ENCODE results near the gene RTP4. TPM values are rescaled to one million over a fixed set of nuclear protein-coding genes. Genes with fewer than 3 reads are reported as not detected.

The RTP4 gene
- total and polyA plus RNA-seq, 8 donors: 3.6 to 65.3 (median 6.3) TPM; not detected in 2

GRCh38 chr3:187360596-187360995 lies 7.6 kb upstream of the RTP4 start:
- no peak for TF ChIP-seq POLR2AphosphoS5 (IDR thresholded peaks at IDR 0.05)
- TF ChIP-seq CTCF (IDR thresholded peaks at IDR 0.05): no peak
- no peak for TF ChIP-seq EP300 (IDR thresholded peaks at IDR 0.05)
- no peak for TF ChIP-seq POLR2A (IDR thresholded peaks at IDR 0.05)

GRCh38 chr3:187361835-187362234 lies 6.3 kb upstream of the RTP4 start:
- DNase-seq: peak in 1 of 2 donors; percentile 9
- Histone ChIP-seq H3K9me3 (no peaks in the 10 kb centered on the region), H3K4me3 (no peak overlapping the region), H3K36me3 (no peaks in the 10 kb centered on the region), H3K27me3 (no peaks in the 10 kb centered on the region), H3K4me1 (no peaks in the 10 kb centered on the region), H3K27ac (no peak overlapping the region)
- TF ChIP-seq EP300 (IDR thresholded peaks at IDR 0.05): no peak
- TF ChIP-seq CTCF (IDR thresholded peaks at IDR 0.05): no peak
- no peak for TF ChIP-seq POLR2AphosphoS5 (IDR thresholded peaks at IDR 0.05)
- TF ChIP-seq POLR2A (IDR thresholded peaks at IDR 0.05): no peak
- intact Hi-C loops (cut with DNase I; ENCODE audit: low total_unique reads): no loop called here
- WGBS, 5 donors: 17 to 43% (median 29%) methylated on average over 2 of the region's 2 CpGs

More at GRCh38 chr3:187360596-187360995, 7.6 kb upstream of the RTP4 start:
- peak in 1 of 2 donors; percentile 25 for DNase-seq
- no peak overlapping the region for H3K4me3 ChIP-seq
- no peaks in the 10 kb centered on the region for H3K4me1 ChIP-seq
- intact Hi-C loops (cut with DNase I; ENCODE audit: low total_unique reads): no loop called here
- H3K27ac ChIP-seq: no peak overlapping the region
- H3K9me3 ChIP-seq: no peaks in the 10 kb centered on the region
- H3K27me3 ChIP-seq: no peaks in the 10 kb centered on the region
- 48 to 67% (median 58%) methylated on average over 3 of the region's 3 CpGs for WGBS, 5 donors
- no peaks in the 10 kb centered on the region for H3K36me3 ChIP-seq

GRCh38 chr3:187367561-187368103 lies 553 bp upstream of the RTP4 start:
- Histone ChIP-seq H3K27ac (peak overlapping the region; percentile 80 to 97 (median 90)), H3K4me3 (peak overlapping the region; percentile 52 to 57 (median 55)), H3K27me3 (no peaks in the 10 kb centered on the region), H3K36me3 (peaks cover 0 to 21% (median 18%) of the 10 kb centered on the region in 4 donors), H3K4me1 (peaks cover 6 to 27% (median 16%) of the 10 kb centered on the region in 4 donors), H3K9me3 (no peaks in the 10 kb centered on the region)
- no peak for DNase-seq
- WGBS, 5 donors: 90 to 92% (median 90%) methylated on average over 14 to 29 of the region's 29 CpGs
- intact Hi-C loops (cut with DNase I; ENCODE audit: low total_unique reads): no loop called here
- TF ChIP-seq POLR2A (IDR thresholded peaks at IDR 0.05) (no peak), CTCF (IDR thresholded peaks at IDR 0.05) (no peak), EP300 (IDR thresholded peaks at IDR 0.05) (no peak)

GRCh38 chr3:187369089-187369447 lies 883 bp downstream of the RTP4 start:
- Histone ChIP-seq H3K27ac (peak overlapping the region in 4 of 5 donors; percentile 89 to 97 (median 92)), H3K4me1 (peaks cover 6 to 27% (median 16%) of the 10 kb centered on the region in 4 donors), H3K36me3 (peaks cover 0 to 25% (median 18%) of the 10 kb centered on the region in 4 donors), H3K27me3 (no peaks in the 10 kb centered on the region), H3K4me3 (peak overlapping the region; percentile 52 to 57 (median 55)), H3K9me3 (no peaks in the 10 kb centered on the region)
- peak in 1 of 2 donors; percentile 10 for DNase-seq
- 16 to 55% (median 26%) methylated on average over 1 of the region's 1 CpG for WGBS, 5 donors
- intact Hi-C loops (cut with DNase I; ENCODE audit: low total_unique reads): no loop called here
- TF ChIP-seq EP300 (IDR thresholded peaks at IDR 0.05): no peak
- TF ChIP-seq CTCF (IDR thresholded peaks at IDR 0.05): no peak
- TF ChIP-seq POLR2AphosphoS5 (IDR thresholded peaks at IDR 0.05): no peak
- no peak for TF ChIP-seq POLR2A (IDR thresholded peaks at IDR 0.05)

Measured in stomach (tissue), 9 donors.